ENCODE measurements around the gene NDUFA1.
"Not testable (repeated sequence)": the region's sequence is repeated elsewhere in the genome, so short reads cannot be mapped to it uniquely, and the experiment has no call there.

The NDUFA1 gene

DNA sequence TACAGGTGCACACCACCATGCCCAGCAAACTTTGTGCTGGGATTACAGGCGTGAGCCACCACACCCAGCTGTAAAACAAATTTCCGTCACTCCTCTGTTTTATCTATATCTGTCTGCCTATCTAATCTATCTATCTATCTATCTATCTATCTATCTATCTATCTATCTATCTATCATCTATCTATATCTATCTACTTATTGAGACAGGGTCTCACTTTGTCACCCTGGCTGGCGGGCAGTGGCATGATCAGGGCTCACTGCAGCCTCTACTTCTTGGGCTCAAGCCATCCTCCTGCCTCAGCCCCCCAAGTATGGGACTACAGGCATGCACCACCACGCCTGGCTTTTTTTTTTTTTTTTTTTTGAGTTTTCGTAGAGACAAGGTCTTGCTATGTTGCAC, 44.7 kb downstream of the NDUFA1 start:
- no peak for DNase-seq

- no peak for DNase-seq
Observed at GRCh38 chrX:119917877-119918276, 46.2 kb downstream of the NDUFA1 start.

- no peak for DNase-seq
Observed at GRCh38 chrX:119919835-119920585, 48.4 kb downstream of the NDUFA1 start.

GRCh38 chrX:119922391-119922790, 50.8 kb downstream of the NDUFA1 start:
- not testable (repeated sequence) for DNase-seq
